Lower leg skin (tissue), 4 donors: Measurements from ENCODE around the gene FYCO1. TPM values are rescaled to one million over a fixed set of nuclear protein-coding genes. Genes with fewer than 3 reads are reported as not detected.

ENCODE experiments used
- DNase-seq, 2 donors: peaks; one replicate each; pipeline ENCODE4 v3.0.0-alpha.2; 2019; ENCODE audit warnings: low spot score in 2 of 2
- H3K4me3 ChIP-seq: fragments of 200-600 bp; sonication (generic); 2 replicates; pipeline ENCODE4 v1.5.1; 2017; ENCODE audit warnings: mild to moderate bottlenecking, low read depth; ENCODE audit not compliant: poor library complexity, severe bottlenecking
- CTCF ChIP-seq, 3 donors: fragments of 450-650 bp; IDR thresholded peaks; one replicate each; pipeline ENCODE4 v1.5.1; 2016; ENCODE audit warnings: antibody characterized with exemption in 3 of 3, mild to moderate bottlenecking in 3 of 3, moderate library complexity in 2 of 3
- POLR2A ChIP-seq, 2 donors: fragments of 450-650 bp; IDR thresholded peaks; one replicate each; pipeline ENCODE4 v1.6.1; 2016 to 2017; ENCODE audit warnings: antibody characterized with exemption in 2 of 2, mild to moderate bottlenecking in 1 of 2, moderate library complexity in 1 of 2
- WGBS, 2 donors: methylation state at CpG; one replicate each; pipeline ENCODE4 v1.1.5; 2018; 5-methylcytosine and 5-hydroxymethylcytosine counted together
- intact Hi-C: fragments of 100-400 bp; cut with DNase I; formaldehyde crosslinking; loops from one replicate; pipeline ENCODE4 v1.15.0; 2023; ENCODE audit warnings: low total_unique reads
- total RNA-seq, 4 donors: library from RNA; depleted of rRNA; stranded (reverse); fragments of >200 nt; gene quantifications; one replicate each; pipeline ENCODE4 v1.1.0, GENCODE V29; 2016

The FYCO1 gene
- total RNA-seq, 4 donors from 2014 or later = 35.0 to 57.0 (median 51.3) TPM

GRCh38 chr3:45969953-45970352 lies 25.7 kb downstream of the FYCO1 start:
- no peak overlapping the region for H3K4me3 ChIP-seq
- no peak for DNase-seq
- WGBS, 2 donors = 94 to 97% methylated on average over 3 of the region's 3 CpGs
- TF ChIP-seq CTCF (IDR thresholded peaks at IDR 0.05) = no peak
- no peak for TF ChIP-seq POLR2A (IDR thresholded peaks at IDR 0.05)
- intact Hi-C loops = no loop called here

- 88 to 93% methylated on average over 3 of the region's 3 CpGs for WGBS, 2 donors
These were observed 26.5 kb downstream of the FYCO1 start for GRCh38 chr3:45969116-45969515.

GRCh38 chr3:45968706-45969105 lies 26.9 kb downstream of the FYCO1 start:
- WGBS, 2 donors = 85 to 90% methylated on average over 2 of the region's 2 CpGs
- intact Hi-C loops = no loop called here
- H3K4me3 ChIP-seq = no peak overlapping the region
- TF ChIP-seq CTCF (IDR thresholded peaks at IDR 0.05) = no peak
- TF ChIP-seq POLR2A (IDR thresholded peaks at IDR 0.05) = no peak
- DNase-seq = no peak

More at GRCh38 chr3:45969116-45969515, 26.5 kb downstream of the FYCO1 start:
- intact Hi-C loops = no loop called here
- TF ChIP-seq POLR2A (IDR thresholded peaks at IDR 0.05) (no peak), CTCF (IDR thresholded peaks at IDR 0.05) (no peak)
- H3K4me3 ChIP-seq = no peak overlapping the region
- DNase-seq = no peak

- intact Hi-C loops = no loop called here
- TF ChIP-seq POLR2A (IDR thresholded peaks at IDR 0.05) = no peak
- TF ChIP-seq CTCF (IDR thresholded peaks at IDR 0.05) = no peak
- DNase-seq = no peak
- no peak overlapping the region for H3K4me3 ChIP-seq
- 78 to 83% methylated on average over 9 of the region's 9 CpGs for WGBS, 2 donors
These were observed 27.5 kb downstream of the FYCO1 start for GRCh38 chr3:45968149-45968548.

- 72 to 76% methylated on average over 8 of the region's 8 CpGs for WGBS, 2 donors
- DNase-seq = no peak
- no peak for TF ChIP-seq CTCF (IDR thresholded peaks at IDR 0.05)
- no peak for TF ChIP-seq POLR2A (IDR thresholded peaks at IDR 0.05)
- intact Hi-C loops = no loop called here
- no peak overlapping the region for H3K4me3 ChIP-seq
These were observed 27.9 kb downstream of the FYCO1 start for GRCh38 chr3:45967724-45968123.

- intact Hi-C loops = no loop called here
- TF ChIP-seq POLR2A (IDR thresholded peaks at IDR 0.05) = no peak
- WGBS, 2 donors = 80 to 85% methylated on average over 14 to 15 of the region's 16 CpGs
- H3K4me3 ChIP-seq = no peak overlapping the region
- no peak for DNase-seq
These were observed 28.5 kb downstream of the FYCO1 start for GRCh38 chr3:45966950-45967640.
